GM18858 (cell line): ENCODE results near the gene PRCD.
"Not testable (repeated sequence)": the region's sequence is repeated elsewhere in the genome, so short reads cannot be mapped to it uniquely, and the experiment has no call there.

Experiments
- ATAC-seq: cut with Tn5 transposase; IDR thresholded peaks from one replicate; pipeline ENCODE4 v1.9.1; 2021; ENCODE audit not compliant: unreplicated experiment

Gene PRCD

DNA sequence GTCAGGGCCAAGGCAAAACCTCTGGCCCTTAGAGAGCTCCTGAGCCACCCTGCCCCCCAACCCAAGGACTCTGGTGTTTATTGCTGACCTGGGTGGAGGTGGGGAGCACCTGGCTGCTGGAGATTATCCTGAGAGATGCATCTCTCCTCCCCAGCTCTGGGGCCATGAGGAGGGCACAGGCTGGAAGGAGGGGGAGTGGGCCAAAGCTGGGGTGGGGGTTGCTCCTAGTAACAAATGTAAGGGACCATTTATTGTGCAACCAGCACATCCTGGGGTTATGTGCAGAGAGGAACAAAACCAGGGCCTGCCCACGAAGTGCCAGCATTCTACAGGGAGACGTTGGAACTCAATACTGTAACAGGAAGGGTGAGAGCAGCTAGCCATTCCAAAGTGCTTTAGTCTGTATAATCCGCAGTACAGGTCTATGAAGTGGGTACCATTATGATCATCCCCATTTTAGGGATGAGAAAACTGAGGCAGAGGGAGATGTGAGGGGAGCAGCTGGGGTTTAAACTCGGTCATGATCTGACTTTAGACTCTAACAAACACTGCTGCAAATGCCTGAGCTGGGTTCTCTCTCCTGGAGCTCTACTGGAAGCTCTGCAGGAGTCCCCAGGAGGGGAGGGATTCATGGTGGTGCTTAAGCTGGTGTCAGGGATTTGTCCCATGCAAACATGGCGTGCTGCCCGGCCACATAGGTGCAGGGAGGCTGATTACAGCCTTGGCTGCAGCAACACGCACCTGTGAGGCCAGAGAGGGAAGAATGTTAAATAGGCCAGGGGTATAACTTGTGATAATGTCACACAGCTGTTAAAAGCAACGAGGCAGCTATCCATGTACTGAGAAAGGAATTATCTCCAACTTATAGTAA lies 37.3 kb upstream of the PRCD start:
- ATAC-seq: no peak

DNA sequence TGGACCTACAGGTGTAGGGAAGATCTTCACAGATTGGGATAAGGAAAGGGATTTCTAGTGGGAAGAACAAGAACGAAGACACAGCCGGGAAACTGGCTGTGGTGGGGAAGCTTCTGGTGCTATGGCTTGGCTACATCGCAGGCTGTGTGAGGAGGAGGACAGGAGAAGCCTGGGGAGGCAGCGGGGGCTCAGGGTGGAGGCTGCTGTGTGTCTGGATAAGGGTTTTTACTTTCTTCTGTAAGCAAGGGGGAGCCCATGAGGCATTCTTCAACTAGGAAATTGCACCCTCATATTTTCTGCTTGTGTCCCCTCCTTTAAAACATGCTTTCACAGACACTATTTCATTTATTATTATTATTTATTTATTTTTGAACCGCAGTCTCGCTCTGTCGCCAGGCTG lies 35.7 kb upstream of the PRCD start:
- ATAC-seq: no peak

DNA sequence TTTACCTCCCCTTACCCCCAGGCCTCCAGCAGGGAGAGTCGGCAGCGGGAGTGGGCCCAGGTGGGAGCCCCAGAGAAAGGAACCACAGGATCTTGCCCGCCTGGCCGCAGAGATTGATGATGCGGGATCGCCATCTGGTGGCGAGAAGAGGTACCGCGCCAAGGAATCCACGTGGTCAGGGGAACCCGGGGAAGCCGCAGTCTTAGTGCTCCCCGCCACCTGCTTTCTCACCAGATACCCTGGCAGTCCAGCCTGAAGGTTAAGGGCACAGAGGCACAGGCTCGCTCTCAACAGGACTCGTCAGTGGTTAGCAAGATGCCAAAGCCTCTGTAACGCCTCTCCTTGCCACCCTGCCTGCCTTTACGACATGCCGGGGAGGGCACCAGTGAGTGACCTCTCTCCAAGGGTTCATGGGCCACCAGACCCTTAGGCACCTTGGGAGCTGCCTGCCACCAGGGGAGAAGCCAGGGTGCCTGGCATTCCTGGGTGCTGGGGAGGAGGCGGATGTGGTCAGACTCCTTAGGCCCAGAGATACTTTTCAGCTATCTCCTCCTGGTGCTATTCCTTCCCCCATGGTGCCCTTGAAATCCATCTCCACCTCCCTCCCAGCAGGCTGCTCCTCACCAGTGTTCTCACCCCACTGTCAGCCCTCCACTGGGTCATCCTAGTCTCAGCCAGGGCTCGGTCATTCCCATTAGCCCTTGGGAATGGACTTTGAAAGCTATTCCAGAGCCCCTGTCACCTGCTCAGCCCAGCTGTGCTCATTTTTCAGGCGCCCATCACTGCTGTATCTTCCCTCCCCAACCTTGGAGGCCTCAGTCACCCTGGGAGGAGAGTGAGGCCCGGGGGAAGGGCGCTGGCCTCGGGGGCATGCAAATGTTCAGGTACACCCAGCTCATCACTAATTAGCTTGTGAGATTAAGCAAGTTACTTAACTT lies 33.2 kb upstream of the PRCD start:
- no peak for ATAC-seq

DNA sequence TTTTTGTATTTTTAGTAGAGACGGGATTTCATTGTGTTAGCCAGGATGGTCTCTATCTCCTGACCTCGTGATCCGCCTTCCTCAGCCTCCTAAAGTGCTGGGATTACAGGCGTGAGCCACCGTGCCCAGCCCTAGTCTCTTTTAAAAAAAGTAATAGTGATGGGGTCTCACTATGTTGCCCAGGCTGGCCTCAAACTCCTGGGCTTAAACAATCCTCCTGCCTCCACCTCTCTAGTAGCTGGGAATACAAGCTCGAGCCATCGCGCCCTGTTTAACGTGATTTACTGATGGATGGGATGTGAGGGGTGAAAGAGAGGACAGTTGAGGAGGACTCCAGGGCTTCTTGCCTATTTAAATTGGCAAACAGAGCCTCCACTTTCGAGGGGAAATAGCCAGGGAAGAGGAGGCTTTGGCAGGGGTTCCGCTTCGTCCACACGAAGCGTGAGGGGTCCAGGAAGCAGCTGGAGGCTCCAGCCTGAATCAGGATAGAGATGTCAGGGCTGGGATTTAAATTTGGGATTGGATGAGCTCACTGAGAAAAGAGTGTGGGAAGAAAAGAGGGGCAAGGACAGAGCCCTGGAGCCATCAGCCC lies 31.3 kb upstream of the PRCD start:
- not testable (repeated sequence) for ATAC-seq

DNA sequence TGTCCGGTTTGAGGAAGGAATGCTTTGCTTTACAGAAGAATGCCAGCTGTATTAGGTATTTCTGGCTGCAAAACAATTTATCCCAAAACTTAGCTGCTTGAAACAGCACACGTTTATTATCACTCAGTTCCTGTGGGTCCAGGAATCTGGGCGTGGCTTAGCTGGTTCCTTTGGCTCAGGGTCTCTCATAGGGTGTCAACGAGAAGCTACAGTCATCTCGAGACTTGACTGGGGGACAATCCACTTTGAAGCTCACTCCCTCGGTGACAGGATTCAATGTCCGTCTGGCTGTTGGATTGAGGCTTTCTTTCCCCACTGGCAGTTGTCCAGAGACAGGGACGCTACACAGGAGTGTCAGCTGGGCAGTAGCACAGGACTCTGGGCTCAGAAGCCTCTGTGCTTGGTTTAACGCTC lies 29.0 kb upstream of the PRCD start:
- no peak for ATAC-seq

DNA sequence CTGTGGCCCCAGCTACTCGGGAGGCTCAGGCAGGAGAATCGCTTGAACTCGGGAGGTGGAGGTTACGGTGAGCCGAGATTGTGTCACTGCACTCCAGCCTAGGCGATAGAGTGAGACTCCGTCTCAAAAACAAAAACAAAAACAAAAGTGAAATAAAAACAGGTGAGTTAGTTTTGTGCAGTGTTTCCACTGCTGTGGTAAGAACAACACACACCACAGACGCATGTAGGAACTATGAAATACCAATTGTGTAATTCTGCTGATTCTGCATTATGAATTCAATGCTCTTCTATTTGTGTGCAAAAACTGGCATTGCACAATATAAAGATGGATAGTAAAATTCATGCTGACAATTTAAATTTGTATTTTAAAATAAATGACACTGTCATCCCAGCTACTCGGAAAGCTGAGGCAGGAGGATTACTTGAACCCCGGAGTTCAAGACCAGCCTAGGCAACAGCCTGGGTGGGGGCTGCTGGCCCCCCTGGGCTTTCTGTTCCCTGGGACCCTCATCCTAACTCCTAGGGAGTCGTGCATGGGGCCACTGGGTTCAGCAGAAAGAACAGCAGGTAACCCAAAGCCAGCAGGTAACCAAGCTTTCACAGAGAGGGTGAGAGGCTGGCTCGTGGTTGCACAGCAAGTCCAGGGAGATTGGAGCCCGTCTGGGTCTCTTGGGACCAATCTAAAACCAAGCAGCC lies 28.0 kb upstream of the PRCD start:
- ATAC-seq: no peak

DNA sequence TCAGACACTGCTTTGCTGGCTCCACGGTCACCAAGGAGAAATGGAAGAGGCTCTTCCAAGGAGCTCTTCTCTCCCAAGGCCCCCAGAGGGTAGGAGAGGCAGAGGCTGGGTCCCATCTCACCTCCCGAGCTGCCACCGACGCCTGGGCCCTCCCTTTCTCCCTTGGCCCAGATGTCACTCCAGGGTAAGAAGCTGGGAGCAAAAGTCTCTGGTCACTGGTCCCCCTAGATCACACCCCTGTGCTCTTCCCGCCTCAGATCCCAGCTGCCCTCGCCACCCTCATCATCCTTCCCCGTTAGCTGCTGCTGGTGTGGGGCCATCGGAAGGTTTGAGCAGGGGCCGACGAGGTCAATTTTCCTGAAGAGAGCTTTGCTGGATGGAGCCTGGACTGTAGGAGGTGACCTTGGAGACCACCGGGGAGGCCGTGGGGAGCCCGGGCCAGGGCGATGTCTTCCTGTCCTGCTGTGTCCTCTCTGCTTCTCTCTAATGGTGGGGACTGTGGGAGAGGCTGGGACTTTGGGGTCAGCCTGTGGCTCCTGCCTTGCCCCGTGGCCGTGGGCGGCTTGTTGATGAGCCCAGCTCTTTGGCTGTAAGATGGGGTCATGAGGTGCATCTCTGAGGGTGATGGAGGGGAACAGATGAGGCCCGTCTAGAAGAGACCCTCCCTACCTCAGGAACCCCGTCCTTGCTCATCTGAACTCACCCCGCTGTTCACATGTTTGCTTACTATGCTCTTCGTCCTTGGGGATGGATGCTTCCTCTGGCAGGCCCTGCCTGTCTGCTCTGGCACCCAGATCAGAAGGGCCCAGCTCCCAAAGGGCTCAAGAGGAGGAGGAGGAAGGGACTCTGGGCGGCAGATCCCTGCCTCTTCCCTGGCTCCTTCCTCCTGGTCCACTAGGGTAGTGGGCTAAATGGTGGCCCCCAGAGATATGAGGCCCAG lies 27.2 kb upstream of the PRCD start:
- ATAC-seq: no peak

DNA sequence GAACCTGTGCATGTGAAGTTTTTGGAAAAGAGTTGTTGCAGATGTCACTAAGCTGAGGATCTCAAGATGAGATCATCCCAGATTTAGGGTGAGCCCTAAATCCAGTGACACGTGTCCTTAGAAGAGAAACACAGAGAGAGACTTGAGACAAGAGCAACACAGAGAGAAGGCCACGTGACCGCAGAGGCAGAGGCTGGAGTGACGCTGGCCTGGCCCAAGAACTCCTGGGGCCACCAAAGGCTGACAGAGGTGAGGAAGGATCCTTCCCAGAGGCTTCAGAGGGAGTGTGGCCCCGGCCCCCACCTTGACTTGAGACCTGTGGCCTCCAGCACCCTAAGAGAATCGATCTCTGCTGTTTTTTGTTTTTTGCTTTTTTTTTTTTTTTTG lies 26.5 kb upstream of the PRCD start:
- ATAC-seq: no peak

DNA sequence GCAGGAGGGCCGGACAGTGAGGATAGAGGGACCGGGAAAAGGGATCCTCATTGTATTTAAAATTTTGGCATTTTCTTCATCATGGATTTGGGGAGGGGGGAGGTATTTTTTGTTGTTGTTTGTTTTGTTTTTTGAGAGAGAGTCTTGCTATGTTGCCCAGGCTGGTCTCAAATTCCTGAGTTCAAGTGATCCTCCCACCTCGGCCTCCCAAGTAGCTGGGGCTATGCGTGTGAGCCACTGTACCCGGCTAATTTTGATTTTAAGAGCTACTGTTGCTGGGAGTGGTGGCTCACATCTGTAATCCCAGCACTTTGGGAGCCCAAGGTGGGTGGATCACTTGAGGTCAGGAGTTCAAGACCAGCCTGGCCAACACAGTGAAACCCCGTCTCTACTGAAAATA lies 25.5 kb upstream of the PRCD start:
- ATAC-seq: not testable (repeated sequence)

DNA sequence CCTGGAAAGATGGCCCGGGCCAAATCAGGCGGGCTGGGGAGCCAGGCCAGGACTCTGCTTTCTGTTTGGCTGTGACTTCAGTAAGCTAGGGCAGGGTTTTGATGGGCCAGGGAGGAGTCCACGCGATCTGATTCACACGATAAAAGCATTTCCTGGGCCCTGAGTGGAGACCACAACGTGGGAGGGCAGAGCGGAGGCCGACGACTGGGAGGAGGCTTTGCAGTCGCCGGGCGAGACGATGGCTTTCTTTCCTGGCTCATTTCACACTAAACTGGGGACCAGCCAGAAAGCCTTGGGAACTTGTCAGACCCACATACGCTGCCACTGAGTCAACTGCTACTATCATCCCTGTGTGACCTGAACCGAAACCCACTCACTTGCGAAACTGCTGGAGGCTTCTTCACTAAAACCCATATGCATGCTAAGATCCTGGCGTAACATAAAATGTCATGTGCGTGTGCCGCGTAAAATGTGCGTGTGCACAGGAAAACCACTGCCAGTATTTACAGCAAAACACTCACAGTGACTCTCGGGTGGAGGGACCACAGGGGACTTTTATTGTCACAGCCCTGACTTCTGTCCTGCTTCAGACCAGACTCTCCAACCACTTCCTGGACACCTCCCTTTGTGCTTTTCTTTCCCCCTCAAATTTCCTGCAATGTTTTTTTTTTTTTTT lies 24.4 kb upstream of the PRCD start:
- no peak for ATAC-seq

DNA sequence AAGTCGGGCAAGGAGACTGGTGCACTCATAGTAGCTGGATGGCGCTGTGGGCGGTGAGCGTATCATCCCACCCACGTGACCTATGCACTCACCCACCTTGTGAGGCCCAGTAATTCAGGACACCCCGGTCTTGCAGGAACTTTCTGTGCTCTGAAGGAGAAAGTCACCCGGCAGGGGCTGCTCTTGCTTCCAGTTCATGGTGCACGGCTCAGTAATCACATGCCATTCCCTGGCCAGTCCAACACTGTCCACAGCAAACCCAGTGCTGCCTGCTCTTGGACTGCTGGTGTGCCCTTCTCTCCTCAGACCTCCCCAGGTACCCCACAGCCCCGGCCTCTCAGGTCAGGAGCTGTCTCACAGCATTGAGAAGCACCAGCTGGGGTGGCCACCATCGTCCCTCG lies 22.2 kb upstream of the PRCD start:
- ATAC-seq: no peak

DNA sequence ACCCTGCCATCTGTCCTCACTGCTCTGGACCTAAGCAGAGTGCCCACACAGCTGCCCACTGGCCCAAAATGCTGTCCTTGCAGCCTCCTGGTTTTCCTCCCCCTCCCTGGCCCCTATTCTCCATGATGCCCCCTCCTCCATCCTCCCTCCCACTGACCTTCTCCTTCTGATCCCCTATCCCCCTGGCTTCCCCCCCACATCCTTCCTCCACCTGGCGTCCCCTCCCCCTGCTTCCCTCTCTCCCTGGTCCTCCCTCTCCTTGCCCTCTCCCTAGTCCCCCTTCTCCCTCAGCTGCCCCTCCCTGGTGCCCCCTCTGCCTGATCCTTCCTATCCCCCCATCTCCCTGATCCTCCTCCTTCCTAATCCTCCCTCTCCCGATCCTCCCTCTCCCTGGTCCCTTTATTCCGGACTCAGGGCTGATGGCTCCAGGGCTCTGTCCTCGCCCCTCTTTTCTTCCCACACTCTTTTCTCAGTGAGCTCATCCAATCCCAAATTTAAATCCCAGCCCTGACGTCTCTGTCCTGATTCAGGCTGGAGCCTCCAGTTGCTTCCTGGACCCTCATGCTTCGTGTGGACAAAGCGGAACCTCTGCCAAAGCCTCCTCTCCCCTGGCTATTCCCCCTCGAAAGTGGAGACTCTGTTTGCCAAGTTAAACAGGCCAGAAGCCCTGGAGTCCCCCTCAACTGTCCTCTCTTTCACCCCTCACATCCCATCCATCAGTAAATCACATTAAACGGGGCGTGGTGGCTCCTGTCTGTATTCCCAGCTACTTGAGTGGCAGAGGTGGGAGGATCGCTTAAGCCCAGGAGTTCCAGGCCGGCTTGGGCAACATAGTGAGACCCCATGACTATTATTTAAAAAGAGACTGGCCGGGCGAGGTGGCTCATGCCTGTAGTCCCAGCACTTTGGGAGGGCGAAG lies 20.5 kb upstream of the PRCD start:
- ATAC-seq: no peak

DNA sequence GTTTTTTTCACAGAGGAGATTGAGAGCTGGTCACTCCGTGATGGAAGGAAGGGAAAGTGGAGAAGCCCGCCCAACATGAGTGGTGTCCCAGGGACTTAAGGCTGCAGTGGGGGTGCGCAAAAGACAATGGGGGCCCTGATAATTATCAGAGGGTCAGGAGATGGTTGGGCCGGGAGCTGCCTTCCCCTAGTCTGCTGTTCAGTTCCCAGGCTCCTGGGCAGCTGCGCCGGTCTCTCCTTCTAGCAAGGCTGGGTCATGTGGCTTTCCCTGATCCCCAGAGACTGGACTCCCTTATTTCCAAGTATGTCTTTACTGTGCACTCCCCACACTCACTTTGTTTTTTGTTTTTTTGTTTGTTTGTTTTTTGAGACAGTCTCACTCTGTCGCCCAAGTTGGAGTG lies 18.6 kb upstream of the PRCD start:
- ATAC-seq: no peak

DNA sequence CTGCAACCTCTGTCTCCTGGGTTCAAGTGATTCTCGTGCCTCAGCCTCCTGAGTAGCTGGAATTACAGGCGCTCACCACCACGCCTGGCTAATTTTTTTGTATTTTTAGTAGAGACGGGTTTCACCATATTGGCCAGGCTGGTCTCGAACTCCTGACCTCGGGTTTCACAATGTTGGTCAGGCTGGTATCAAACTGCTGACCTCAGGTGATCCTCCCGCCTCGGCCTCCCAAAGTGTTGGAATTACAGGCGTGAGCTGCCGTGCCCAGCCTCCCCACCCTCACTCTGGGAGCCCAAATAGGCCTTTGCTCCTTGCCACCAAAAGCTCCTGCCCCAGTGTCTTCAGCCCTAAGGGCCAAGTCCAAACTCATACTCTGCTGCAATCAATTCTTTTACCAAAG lies 18.2 kb upstream of the PRCD start:
- ATAC-seq: not testable (repeated sequence)

DNA sequence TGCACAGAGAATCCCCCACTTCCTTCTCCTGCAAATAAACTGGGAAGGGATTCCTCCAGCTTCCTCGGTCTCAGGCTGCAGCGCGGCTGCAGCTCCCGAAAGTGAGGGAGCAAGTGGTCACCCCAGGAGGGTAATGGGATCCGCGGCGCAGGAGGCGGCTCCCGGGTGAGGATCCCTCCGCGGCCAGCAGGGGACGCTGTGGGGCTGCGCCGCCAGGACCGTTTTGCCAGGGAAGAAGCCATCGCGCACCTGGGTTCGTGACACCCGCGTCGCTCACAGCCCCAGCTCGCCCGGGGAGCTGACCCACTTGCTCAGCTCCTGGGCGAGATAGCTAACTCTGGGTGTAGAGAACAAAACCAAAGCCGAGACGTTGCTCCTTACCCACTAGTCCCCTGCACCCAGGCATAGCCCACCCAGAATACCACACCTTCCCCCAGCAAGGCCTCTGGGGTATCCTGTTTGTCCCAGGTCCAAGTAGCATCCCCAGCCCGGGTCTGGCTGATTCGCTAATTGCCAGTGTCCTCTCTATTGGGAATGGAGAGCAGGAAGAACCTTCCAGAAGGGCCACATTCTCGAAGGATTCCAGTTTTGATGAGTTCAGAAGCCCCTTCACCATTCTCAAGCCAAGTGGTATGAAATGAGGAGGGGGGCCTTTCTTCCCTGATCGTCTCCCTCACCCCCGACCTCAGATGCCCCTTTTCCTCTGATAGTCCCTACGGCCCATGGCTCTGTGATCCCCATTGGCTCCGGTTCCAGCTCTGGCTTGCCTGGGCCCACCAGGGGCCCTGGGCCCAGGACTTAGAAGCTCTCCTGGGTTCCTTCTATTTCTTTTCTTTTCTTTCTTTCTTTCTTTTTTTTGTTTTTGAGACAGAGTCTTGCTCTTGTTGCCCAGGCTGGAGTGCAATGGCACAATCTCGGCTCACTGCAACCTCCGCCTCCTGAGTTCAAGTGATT lies 16.5 kb upstream of the PRCD start:
- no peak for ATAC-seq

DNA sequence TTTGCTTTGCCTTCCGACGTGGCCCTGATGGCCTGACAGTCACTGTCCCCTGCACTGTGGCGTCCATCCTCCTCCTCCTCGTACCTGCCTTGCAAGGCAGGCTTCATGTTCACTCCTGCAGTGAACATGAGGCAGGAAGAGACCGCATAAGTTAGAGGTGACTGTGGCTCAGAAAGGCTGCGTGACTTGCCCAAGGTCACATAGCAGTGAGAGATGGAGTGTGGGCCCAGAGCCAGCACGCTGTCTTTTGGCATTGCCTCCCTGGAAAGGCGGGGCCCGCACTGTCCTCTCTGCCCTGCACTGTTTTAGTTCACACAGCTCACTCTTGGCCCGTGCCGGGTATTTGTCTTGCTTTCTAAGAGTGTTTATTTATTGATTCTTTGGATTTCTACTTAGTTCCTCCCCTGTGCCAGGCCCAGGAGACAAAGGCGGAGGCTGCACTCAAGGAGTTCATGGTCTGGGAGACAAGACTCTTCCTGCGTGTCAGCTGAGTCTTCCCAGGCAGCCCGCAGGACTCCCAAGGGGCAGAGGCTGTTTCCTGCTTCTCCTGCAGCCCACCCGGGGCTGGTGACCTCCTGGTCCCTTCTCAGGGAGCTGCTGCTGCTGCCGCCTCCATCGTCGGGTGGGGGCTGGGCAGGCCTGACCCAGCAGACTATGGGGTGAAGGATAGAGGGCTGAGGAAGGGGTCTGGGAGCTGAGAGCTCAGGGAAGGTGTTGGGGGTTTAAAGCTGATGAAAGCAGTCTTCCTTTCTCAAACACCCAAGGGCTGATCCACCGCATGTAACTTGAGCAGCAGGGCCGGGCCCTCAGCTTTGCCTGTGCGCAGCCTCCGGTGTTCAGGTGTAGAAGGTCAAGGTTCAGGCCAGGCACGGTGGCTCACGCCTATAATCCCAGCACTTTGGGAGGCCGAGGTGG lies 15.0 kb upstream of the PRCD start:
- no peak for ATAC-seq
